ENCODE measurements around the gene FOXJ1. TPM values are rescaled to one million over a fixed set of nuclear protein-coding genes. Genes with fewer than 3 reads are reported as not detected.

FOXJ1 gene
- total and polyA plus RNA-seq, 4 donors: under 0.01 to 1.5 TPM; not detected in 2

- no peak overlapping the region for H3K9ac ChIP-seq (ENCODE audit: low read depth in 1 of 2, low read length in 2 of 2)
- no peaks in the 10 kb centered on the region for H3K9me3 ChIP-seq (ENCODE audit: control insufficient read depth in 4 of 4, low read length in 3 of 4)
- no peaks in the 10 kb centered on the region for H3K36me3 ChIP-seq (ENCODE audit: control insufficient read depth in 4 of 4, insufficient read depth in 3 of 4, low read depth in 1 of 4, low read length in 3 of 4)
- no peak for TF ChIP-seq REST (IDR thresholded peaks at IDR 0.05)
- TF ChIP-seq RXRA (IDR thresholded peaks at IDR 0.05): no peak
- peak; percentile 35 for TF ChIP-seq NR2F2 (IDR thresholded peaks at IDR 0.05)
- TF ChIP-seq JUND (IDR thresholded peaks at IDR 0.05): no peak
- peak; percentile 29 for DNase-seq (ENCODE audit: low spot score)
- 86% methylated on average over 13 of the region's 13 CpGs for WGBS
- peaks cover 0 to 2% (median under 1%) of the 10 kb centered on the region in 4 donors for H3K4me1 ChIP-seq (ENCODE audit: control insufficient read depth in 4 of 4, insufficient read depth in 4 of 4, low read length in 3 of 4)
- H3K4me3 ChIP-seq (ENCODE audit: low read depth in 1 of 3, low read length in 3 of 3): no peak overlapping the region
- no peaks in the 10 kb centered on the region for H3K27me3 ChIP-seq (ENCODE audit: control insufficient read depth in 4 of 4, insufficient read depth in 4 of 4, low read length in 3 of 4)
- no peak overlapping the region for H3K27ac ChIP-seq (ENCODE audit: low read depth in 1 of 2, low read length in 2 of 2)
Observed at GRCh38 chr17:76155988-76156661, 15.1 kb upstream of the FOXJ1 start.

- Histone ChIP-seq H3K27me3 (ENCODE audit: control insufficient read depth in 4 of 4, insufficient read depth in 4 of 4, low read length in 3 of 4) (no peaks in the 10 kb centered on the region), H3K9ac (ENCODE audit: low read depth in 1 of 2, low read length in 2 of 2) (no peak overlapping the region), H3K27ac (ENCODE audit: low read depth in 1 of 2, low read length in 2 of 2) (no peak overlapping the region), H3K4me3 (ENCODE audit: low read depth in 1 of 3, low read length in 3 of 3) (no peak overlapping the region), H3K4me1 (ENCODE audit: control insufficient read depth in 4 of 4, insufficient read depth in 4 of 4, low read length in 3 of 4) (peaks cover 0 to 11% (median 9%) of the 10 kb centered on the region in 4 donors), H3K9me3 (ENCODE audit: control insufficient read depth in 4 of 4, low read length in 3 of 4) (no peaks in the 10 kb centered on the region), H3K36me3 (ENCODE audit: control insufficient read depth in 4 of 4, insufficient read depth in 3 of 4, low read depth in 1 of 4, low read length in 3 of 4) (no peaks in the 10 kb centered on the region)
- TF ChIP-seq EGR1 (IDR thresholded peaks at IDR 0.05; ENCODE audit: low read depth in 2 of 2): no peak
- peak; percentile 23 for DNase-seq (ENCODE audit: low spot score)
- WGBS: 93% methylated on average over 10 of the region's 10 CpGs
Observed at GRCh38 chr17:76154936-76155845, 14.1 kb upstream of the FOXJ1 start.

GRCh38 chr17:76154292-76154691, 13.2 kb upstream of the FOXJ1 start:
- H3K4me3 ChIP-seq (ENCODE audit: low read depth in 1 of 3, low read length in 3 of 3): no peak overlapping the region
- 93% methylated on average over 3 of the region's 3 CpGs for WGBS
- no peaks in the 10 kb centered on the region for H3K9me3 ChIP-seq (ENCODE audit: control insufficient read depth in 4 of 4, low read length in 3 of 4)
- no peak for TF ChIP-seq HNF4G (IDR thresholded peaks at IDR 0.05)
- TF ChIP-seq HNF4A (conservative IDR thresholded peaks at IDR 0.05): no peak
- TF ChIP-seq EGR1 (IDR thresholded peaks at IDR 0.05; ENCODE audit: low read depth in 2 of 2): no peak
- no peak for TF ChIP-seq FOXA1 (IDR thresholded peaks at IDR 0.05)
- TF ChIP-seq FOXA2 (IDR thresholded peaks at IDR 0.05): no peak
- no peak for TF ChIP-seq REST (IDR thresholded peaks at IDR 0.05)
- TF ChIP-seq TAF1 (conservative IDR thresholded peaks at IDR 0.05): no peak
- no peak for TF ChIP-seq CTCF (IDR thresholded peaks at IDR 0.05; ENCODE audit: low read depth, low read length, missing input control)
- H3K4me1 ChIP-seq (ENCODE audit: control insufficient read depth in 4 of 4, insufficient read depth in 4 of 4, low read length in 3 of 4): peaks cover 0 to 13% (median 11%) of the 10 kb centered on the region in 4 donors
- no peaks in the 10 kb centered on the region for H3K36me3 ChIP-seq (ENCODE audit: control insufficient read depth in 4 of 4, insufficient read depth in 3 of 4, low read depth in 1 of 4, low read length in 3 of 4)
- no peak overlapping the region for H3K9ac ChIP-seq (ENCODE audit: low read depth in 1 of 2, low read length in 2 of 2)
- no peak for DNase-seq (ENCODE audit: low spot score)
- H3K27ac ChIP-seq (ENCODE audit: low read depth in 1 of 2, low read length in 2 of 2): no peak overlapping the region
- H3K27me3 ChIP-seq (ENCODE audit: control insufficient read depth in 4 of 4, insufficient read depth in 4 of 4, low read length in 3 of 4): no peaks in the 10 kb centered on the region
